GM21576 (cell line): ENCODE data around the gene MPV17L2.

Experiments used
- ATAC-seq: cut with Tn5 transposase; IDR thresholded peaks from one replicate; pipeline ENCODE4 v1.9.1; 2021; ENCODE audit warnings: mild to moderate bottlenecking, moderate library complexity; ENCODE audit not compliant: unreplicated experiment

The MPV17L2 gene

DNA sequence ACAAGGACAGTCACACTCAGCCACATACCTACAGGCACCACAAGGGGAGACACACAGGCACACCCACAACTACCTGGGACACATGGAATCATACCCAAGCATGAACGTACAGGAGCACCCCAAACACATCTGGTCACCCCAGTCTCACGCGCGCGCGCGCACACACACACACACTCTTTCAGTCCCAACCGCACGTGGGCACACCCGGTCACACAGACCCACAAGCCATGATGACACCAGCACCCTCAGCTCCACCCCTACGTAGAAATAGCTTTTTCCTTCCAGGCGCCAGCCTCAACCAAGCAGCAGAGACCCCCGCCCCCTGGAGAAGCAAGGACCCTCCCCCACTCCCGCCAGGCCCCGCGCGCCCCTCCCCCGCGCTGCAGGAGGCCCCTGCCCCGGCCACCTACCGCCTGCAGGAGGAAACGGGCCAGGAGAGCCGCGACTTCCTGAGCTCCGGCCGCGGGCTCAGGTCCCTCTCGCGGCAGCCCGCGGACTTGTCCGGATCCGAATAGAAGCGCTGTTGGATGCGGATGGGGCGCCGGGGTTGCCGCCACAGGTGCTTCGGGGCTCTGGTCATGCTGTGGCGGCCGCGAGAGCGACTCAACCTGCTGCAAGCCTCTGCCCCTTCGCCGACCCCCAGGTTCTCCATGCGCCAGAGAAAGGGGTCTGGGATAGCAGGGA, 39.7 kb downstream of the MPV17L2 start:
- no peak for ATAC-seq

DNA sequence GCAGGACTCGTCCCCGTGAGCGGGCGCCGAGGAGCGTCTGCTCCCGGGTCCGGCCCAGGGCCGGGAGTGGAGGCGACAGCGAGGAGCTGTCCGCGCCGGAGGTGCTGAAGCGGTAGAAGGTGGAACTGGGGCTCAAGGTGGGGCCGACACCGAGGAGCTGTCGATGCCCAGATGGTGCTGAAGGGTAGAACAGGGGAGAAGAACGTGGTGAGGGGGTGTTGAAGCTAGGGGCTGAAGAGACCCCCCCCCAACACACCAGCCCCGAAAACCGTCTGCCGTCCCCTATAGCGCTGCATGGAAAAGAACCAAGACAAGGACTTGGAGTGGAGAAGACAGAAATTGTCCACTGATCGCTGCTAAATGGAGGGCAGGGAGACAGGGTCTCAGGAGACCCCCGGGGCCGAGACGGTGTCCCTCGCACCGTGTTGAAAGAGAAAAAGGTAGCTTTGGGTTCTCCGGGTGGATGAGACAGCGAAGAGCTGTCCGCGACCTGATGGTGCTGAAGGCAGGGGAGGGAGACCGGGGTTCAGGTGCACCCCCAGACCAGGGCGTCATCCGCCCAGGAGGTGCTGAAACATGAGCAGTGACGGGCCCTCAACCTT, 40.3 kb downstream of the MPV17L2 start:
- ATAC-seq, result no peak

DNA sequence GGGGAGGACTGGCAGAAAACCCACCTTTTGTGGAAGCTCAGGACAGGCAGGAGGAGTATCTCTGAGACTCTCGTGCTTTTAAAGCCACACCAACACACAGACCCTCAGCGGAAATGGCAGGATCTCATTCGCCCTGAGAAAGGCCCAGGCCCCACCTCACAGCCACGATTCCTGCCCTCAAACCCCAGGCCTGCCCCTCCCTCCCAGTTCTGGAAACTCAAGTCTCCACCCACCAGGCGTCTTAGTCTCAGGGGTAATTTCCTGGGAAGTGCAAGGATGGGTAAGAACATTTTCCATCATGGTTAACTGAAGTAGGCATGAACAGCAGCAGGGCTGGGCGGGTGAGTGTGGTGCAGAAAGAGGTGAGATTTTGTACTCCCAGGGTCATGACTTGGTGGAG, 41.2 kb downstream of the MPV17L2 start:
- ATAC-seq, result no peak

DNA sequence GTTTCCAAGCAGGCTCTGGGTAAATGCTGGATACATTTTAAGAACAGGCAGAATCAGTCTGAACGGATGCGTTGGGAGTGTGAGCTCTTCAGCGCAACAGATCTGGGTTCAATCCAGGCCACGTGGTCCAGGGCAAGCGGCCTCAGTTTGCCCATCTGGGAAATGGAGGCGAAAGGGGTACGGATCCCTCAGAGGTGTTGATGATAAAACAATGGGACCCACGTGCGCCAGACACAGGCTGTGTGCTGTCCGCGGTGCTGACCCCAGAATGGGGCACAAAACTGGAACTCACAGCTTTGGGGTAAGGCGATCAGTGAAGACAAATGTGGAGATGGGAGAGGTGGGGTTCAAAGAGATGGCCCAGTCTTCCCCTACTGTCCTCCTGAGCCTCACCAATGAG, 46.3 kb downstream of the MPV17L2 start:
- no peak for ATAC-seq

DNA sequence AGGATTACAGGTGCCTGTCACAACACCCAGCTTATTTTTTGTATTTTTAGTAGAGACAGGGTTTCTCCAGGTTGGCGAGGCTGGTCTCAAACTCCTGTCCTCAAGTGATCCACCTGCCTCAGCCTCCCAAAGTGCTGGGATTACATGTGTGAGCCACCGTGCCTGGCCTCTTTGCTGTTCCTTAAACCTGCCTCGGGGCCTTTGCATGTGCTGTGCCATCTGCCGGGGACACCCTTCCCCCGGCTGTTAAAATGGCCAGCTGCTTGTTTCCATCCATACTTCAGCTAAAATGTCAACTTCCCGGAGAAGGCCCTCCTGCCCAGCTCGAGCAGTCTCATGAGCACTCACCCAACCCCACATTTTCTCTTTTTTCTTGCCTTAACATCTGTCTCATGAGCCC, 52.3 kb downstream of the MPV17L2 start:
- no peak for ATAC-seq
